GM08714 (cell line): ENCODE measurements around the gene MBLAC2.

Experiments used
- H3K4me3 ChIP-seq: fragments of 200-500 bp; sonication (Bioruptor generic); 2 replicates; pipeline ENCODE4 v1.5.1; 2014; ENCODE audit warnings: mild to moderate bottlenecking, low read length, inconsistent platforms
- ZNF274 ChIP-seq: IDR thresholded peaks from 2 replicates; pipeline ENCODE4 v1.6.1; 2012; ENCODE audit warnings: mild to moderate bottlenecking, low read depth, low read length

Gene MBLAC2

DNA sequence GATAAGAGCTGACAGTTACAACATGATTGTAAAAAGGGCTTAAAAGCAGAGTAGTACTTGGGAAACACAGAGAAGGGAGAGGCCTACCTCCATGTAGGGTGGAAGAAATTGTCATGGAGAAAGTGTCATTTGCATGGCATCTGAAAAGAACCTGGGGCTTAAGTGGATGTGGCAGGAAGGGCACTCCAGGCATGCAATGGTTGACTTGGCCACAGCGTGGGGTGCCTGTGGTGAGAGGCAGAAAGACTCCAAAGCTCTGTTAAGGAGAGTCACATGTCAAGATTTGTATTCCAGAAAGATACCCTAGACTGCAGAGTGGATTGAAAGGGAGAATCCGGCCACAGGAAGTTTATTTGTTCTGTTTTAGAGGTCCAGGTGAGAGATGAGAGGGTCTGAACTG lies 2.5 kb upstream of the MBLAC2 start:
- H3K4me3 ChIP-seq = no peak overlapping the region
- TF ChIP-seq ZNF274 = no peak

DNA sequence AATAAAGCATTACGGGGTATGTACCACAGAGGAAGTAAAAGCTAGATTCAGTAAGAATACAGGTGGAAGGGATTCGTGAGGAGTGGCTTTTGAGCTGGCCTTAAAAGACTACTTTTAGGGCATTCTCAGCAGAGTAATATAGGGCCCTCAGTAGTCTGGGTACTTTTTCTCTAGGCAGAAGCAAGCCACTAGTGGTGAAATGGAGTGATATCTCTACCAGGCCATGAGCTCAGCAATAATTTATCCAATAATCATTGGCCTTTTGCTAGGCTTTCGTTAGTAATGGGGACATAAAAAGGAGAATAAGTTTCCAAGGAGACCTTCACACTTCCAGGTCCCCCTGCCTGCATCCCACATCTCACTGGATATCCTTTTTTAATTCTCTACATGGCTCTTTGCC lies 1.8 kb upstream of the MBLAC2 start:
- no peak overlapping the region for H3K4me3 ChIP-seq
- TF ChIP-seq ZNF274 = no peak

DNA sequence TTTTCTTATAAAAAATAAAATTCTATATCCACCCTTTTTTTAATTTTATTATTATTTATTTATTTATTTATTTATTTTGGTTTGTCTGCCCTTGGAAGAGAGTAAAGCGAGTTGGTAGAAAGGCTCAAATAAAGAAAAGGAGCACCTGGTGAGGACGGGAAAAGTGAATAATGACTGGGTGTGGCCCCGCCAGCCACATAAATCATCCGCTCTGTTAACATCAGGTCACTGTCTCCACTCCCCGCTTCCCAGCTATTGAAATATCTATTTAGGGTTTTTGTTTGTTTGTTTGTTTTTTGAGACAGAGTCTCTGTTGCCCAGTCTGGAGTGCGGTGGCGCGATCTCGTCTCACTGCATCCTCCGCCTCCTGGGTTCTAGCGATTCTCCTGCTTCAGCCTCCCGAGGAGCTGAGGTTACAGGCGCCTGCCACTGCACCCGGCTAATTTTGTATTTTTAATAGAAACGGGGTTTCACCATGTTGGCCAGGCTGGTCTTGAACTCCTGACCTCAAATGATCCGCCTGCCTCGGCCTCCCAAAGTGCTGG lies 937 bp upstream of the MBLAC2 start:
- TF ChIP-seq ZNF274 = no peak
- H3K4me3 ChIP-seq = peak overlapping the region; percentile 76; the same call in 1 of the 2 replicates

DNA sequence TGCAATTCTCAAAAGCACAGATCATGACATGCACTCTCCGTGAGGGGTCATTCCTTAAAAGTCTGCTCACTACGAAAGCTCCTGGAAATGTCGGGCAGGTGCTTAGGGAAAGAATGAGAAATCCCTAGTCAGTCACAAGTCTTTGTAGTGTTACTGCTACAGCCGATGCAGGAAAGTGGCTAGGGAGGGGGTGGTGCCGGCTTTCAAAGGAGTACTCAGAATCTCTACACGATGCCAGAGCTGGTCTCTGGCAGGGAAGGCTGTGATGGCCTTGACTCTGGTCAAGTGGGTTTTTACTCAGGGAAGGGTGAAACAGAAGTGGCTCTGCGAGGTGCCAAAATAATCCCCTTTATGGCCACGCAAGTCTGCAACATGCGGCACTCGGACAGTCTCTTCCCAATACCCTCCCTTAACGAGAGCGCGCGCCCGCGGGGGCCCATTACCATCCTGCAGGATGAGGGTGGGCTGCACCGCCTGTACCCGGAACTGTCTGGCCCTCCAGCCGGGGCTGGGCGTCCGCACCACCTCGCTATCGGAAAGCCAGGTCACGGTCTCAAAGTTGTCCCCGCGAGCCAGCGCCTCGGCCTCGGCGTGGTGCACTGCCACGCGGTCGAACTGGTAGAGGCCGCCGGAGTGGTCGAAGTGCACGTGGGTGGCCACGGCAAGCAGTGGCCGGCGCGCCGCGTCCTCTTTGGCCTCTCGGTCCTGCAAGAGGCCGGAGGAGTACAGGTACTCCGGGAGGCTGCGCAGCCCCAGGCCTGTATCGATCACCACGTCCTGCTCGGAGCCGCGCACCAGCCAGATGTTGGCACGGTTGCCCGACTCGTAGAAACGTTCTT lies 956 bp downstream of the MBLAC2 start:
- TF ChIP-seq ZNF274 = no peak
- peak overlapping the region; percentile 76 for H3K4me3 ChIP-seq

DNA sequence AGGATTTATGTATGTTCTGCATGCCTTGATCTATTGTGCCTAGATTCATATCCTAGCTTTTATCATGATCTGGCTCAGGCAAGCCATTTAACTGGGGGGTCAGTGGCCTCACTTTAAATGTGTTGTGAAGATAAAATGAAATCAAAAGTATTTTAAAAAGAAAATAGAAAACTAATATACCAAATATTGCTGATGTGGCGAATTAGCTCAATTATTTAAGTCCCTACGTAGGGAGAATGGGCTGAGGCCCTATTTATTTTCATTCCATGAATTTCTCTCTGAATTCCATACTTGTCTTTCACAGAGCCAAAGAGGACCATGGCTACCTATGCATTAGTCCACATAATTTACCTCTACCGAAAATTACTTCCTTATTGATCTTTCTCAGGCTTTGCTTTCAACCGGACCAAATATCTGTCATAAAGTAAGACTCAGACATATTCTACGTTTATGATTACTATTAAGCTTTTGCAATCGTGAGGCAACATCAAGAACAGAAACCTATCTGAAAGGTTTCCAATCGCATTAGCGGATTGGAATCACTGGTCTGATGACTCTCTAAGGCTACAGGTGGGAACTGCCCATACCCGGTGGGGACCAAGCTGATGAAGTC lies 1.7 kb downstream of the MBLAC2 start:
- no peak for TF ChIP-seq ZNF274
- peak overlapping the region; percentile 76 for H3K4me3 ChIP-seq

DNA sequence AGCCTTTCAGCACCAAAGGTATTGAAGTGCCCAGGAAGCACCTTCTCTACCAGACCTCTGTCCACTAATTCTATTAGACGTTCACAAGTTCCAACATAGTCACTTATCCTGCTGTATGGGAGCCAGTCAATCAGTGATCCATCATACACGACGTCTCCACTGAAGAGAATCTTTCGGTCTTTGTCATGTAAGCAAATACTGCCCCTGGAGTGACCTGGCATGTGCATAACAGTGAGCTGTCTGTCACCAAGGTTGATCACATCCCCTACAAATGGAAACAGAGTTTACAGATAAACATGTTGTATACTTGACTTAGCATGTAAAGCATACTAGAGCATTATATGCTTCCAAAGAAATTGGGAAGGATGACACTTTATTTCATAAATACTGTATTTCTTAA lies 13.3 kb downstream of the MBLAC2 start:
- H3K4me3 ChIP-seq = no peak overlapping the region

DNA sequence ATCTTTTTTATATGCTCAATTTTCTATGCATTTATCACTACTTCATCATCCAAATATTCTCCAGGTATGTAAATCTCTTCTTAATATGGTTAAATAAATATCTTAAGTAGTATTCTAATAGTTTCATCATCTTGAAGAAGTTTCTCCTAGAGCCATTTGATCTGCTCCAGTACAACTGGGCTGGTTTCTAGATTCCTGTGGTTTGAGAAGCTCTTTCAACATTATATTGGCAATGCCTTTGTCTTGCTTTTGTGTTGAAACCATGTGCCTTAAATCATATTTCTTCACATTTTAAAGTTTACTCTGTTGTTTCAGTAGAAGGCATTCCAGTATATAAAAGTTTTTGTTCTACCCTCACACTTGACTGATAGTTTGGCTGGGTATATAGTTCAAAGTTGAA lies 27.6 kb downstream of the MBLAC2 start:
- no peak overlapping the region for H3K4me3 ChIP-seq
- TF ChIP-seq ZNF274 = no peak

More for the DNA sequence above, 13.3 kb downstream of the MBLAC2 start:
- TF ChIP-seq ZNF274 = no peak

DNA sequence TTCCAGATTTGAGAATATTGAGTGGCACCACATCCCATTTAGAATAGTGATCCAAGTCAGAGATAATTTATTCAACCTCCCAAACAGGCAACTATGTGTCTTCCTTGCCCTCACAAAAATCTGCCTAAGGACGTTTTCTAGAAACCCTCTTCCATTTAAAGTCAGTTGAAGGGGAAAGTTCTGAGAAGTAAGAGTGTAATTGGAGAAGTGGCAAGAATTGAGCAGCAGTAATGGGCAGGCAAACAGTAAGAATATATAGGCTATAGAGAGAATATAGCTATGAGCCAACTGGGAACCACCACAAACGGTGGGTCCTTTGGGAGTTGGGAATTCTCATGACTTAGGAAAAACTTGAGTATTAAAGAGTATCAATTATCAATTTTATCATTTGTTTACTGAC lies 33.9 kb downstream of the MBLAC2 start:
- no peak for TF ChIP-seq ZNF274
- H3K4me3 ChIP-seq = no peak overlapping the region

DNA sequence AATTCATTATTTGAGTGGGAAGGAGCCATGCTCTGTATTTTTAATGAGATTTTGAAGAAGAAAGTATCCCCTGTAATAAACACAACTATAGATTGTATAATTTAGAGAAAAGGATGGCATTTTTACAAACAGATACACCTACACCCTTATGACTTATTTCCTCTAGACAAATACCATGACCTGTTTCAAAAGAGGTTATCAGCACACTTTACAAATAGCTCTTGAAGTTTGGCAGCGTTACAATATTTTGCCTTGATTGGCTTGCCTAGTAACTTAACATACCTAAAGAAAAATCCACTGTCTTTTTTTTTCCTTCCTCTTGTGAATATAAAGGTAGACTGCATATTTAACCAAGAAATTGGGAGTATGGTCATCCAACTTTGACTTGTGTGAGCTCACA lies 36.5 kb downstream of the MBLAC2 start:
- TF ChIP-seq ZNF274 = no peak
- H3K4me3 ChIP-seq = no peak overlapping the region

DNA sequence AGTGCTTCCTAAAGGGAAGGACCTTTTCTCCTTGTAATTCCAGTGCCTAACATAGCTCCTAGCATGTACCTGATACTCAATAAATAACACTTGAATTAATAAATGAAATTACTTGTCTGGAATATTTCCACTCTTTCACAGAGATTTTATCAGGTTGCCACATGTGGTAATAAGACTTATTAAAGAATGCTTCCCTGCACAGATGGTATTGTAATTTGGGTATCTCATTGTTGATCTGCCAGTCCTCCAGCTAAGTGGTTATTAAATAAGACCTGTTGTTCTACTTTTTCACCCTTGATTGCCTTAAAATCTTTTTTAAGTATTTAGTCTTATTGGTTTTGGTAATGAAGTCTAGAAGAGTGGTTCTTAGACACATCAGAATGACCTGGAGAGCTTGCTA lies 36.9 kb downstream of the MBLAC2 start:
- H3K4me3 ChIP-seq = no peak overlapping the region
- no peak for TF ChIP-seq ZNF274

DNA sequence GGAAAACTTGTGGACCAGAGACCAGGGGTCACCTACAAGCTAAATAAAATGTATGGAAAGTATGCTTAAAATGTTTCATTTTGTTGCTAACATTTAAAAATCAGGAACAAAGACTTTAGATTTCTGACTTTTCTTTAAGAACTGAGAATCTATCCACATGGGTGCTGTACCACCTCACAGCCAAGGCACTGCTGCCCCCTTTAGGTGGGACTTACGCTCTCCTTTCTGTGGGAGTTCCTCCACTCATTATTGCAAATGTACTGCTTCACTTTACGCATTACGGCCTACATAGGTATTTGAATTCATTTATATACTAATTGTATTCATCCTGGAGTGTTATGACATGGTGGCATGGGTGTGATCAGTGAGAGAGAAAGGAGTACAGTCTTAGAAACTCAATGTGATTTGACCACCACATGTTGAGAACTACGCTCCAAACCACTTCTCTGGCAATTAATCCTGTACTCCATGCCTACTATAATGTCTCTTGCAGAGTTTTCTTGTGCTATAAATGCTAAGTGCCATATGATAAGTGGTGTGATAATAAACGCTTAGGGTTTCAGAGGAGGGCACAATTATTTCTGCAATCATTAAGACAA lies 40.4 kb downstream of the MBLAC2 start:
- TF ChIP-seq ZNF274 = no peak

DNA sequence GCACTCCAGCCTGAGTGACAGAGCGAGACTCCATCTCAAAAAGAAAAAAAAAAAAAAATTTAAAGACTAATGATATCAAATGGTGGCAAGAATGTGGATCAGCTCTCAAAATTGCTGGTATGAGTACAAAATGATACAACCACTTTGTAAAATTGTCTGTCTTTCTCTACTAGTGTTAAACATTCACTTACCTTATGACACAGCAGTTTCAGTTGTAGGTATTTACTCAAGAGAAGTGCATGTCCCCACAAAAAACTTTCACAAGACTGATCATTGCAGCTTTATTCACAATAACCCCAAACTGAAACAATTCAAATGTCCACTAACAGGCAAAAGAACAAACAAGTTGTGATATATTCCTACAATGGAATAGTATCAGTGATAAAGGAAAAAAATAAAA lies 50.3 kb downstream of the MBLAC2 start:
- no peak overlapping the region for H3K4me3 ChIP-seq
- TF ChIP-seq ZNF274 = no peak

More for the DNA sequence above, 40.4 kb downstream of the MBLAC2 start:
- H3K4me3 ChIP-seq = no peak overlapping the region

DNA sequence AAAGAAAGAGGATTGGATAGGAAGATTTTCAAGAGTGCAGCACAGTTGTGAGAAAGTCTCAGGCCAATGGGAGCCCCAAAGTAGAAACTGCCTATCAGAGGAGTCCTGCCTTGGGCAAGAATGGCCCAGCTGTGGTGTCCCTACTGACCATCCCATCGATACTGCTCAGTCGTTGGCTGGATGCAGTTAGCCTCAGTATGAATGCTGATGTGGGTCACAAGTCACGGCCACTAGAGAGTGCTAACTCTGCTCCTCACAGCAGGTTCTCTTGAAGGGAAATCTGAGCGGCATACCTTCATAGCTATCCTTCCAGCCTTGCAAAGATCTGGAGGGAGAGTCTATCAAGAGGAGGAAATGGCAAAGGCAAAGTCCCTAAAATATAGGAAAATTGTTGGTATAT lies 53.4 kb downstream of the MBLAC2 start:
- no peak overlapping the region for H3K4me3 ChIP-seq
- no peak for TF ChIP-seq ZNF274

DNA sequence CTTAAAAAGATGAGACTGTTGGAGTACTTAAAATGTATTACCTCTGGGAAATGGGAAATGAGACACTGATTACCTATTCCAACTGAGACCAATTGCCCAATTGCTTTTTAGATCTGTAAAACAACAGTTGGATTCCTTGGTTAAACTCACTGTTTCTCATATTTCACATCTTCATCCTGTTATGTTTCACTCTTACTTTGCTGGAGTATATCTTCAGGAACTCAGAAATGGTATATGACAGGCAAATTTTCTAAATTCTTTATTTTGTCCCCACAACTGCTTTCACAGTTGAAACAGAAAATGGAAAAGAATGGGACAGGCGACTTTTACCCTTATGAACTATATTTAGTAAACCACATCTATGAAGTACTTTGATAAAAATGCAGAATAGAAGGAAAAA lies 56.4 kb downstream of the MBLAC2 start:
- TF ChIP-seq ZNF274 = no peak
- H3K4me3 ChIP-seq = no peak overlapping the region

DNA sequence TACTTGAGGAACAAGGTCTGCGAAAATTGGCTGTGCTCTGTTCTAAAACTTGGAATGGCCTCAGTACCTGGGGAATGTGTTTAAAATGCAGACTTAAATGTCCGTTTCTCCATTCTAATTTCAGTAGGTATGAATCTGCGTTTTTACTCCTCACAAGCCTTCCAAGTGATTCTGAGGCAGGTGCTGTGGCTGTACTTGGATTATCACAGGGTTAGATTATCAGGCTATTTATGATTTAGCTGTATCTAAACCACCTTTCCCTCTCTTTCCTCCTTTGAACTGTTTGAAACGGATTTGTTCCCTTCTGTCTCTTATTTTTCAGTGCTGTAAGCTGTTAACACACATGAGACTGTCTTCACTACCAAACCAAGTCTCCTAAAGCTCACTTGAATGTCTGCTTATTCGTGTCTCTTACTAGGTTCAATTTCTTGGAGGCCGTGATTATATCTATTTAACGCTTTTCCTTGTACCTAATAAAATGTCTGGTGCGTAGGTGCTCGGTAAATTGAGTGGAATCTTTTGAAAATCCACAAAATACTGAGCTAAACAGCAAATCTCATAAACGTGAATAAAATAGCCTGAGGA lies 64.3 kb downstream of the MBLAC2 start:
- peak overlapping the region; percentile 83 for H3K4me3 ChIP-seq
- no peak for TF ChIP-seq ZNF274
